GM21367 (cell line): ENCODE measurements around the gene FLNA.
"Not testable (repeated sequence)": the region's sequence is repeated elsewhere in the genome, so short reads cannot be mapped to it uniquely, and the experiment has no call there.

ENCODE experiments used
- ATAC-seq: cut with Tn5 transposase; IDR thresholded peaks from one replicate; pipeline ENCODE4 v1.9.1; 2021; ENCODE audit not compliant: unreplicated experiment

The FLNA gene

DNA sequence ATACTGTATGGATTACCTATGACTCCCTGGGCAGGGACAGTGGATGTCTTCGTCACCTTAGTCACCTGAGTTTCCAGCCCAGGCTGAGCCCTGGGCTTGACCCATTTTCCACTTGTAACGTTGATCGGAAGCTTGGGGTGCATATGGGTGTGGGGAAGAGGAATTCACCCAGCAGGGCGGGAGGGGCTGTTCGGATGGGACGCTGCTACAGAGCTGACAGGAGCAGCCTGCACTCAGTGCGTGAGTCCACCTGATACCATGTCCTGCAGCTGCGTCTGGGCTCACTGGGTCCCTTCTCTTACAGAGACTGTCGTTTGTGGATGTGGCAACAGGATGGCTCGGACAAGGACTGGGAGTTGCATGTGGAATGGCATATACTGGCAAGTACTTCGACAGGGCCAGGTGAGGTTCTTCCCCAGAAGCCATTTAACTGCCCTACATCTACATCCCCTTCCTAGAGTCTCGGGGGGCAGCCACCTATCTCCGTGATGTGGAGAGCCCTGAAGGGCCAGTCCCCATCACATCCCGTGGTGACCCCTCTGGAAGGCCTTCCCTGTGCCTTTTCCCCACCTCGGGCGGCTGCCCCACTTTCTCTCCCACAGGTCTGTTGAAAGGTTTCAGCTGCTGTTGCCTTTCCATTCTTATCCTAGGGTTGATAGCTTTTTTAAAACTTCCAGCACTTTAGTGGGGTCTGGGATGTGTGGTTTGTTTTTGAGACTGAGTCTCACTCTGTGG, 65.2 kb downstream of the FLNA start:
- ATAC-seq: no peak

DNA sequence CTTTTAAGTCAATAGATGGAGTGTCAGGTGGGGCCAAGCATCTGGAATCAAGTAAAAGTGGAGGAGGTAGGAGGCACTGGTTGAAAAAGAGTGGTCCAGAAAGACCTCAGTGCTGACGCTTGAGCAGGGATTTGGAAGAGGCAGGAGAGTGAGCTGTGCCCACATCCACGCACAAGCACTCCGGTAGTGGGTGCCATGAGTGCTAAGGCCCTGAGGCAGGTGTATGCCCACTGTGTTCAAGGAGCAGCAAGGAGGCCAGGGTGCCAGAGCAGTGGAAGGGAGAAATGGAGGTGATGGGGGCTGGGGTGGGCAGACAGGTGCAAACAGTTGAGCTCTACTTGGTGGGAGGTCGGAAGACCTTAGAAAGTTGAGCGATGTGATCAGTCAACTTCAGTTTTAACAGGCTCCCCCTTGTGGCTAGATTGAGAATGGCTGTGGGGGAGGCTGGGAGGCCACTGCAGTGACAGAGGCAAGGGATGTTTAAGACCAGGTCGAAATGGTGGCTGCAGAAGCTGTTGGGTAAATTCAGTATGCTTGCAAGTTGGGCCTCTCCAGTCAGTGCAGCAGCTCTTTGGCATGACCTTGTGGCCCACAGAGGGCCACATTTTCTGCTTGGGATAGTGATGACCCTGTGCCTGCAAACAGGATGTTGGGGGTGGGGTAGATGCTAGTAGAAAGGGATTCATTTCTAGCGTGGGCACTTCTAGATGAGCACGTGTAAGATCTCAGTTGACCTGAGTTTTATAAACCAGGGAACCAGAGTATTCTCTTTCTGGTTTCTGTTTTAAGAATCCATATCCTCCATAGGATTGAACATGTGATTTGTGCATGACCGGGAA, 66.1 kb downstream of the FLNA start:
- ATAC-seq: no peak

DNA sequence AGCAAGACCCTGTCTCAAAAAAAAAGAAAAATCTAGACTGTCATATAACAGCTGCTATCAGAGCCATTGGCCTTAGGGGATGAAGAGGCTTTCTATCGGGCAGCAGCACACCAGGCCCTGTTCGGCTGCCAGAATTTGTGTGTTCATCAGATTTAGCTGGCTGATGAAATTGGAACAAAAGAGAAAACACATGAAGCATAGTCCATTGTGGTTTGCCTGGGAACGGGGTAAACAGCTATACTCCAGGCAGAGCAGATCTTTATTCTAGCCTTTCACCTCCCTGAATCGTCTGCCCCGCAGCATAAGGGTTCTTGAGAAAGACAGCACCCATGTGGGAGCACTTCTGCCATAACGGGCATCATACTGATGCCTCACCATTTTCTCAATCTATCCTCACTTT, 67.2 kb downstream of the FLNA start:
- ATAC-seq: no peak

DNA sequence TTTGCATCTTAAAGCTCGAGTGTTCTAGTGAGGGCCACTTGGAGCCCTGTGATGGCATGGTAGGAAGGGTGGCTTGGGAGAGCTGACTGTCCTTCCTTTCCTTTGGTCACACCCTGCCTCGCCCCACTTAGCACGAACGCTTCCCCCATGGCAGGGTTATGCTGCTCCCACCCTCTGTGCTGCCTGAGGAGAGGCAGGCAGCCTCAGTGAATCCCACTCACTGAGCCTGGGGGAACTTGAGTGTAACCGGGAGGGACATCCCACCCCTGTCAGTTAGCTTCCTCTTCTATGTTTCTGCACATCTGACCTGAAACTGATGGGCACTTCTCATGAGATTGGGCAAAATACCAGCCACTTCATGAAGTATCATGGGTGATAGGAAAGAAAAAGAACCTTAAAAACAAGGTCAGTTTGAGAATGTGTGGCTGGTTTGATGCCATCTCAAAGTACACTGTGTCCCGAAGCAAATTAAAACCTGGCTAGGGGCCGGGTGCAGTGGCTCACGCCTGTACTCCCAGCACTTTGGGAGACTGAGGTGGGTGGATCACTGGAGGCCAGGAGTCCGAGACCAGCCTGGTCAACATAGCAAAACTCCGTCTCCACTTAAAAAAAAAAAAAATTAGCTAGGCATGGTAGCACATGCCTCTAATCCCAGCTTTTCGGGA, 68.8 kb downstream of the FLNA start:
- ATAC-seq: no peak

DNA sequence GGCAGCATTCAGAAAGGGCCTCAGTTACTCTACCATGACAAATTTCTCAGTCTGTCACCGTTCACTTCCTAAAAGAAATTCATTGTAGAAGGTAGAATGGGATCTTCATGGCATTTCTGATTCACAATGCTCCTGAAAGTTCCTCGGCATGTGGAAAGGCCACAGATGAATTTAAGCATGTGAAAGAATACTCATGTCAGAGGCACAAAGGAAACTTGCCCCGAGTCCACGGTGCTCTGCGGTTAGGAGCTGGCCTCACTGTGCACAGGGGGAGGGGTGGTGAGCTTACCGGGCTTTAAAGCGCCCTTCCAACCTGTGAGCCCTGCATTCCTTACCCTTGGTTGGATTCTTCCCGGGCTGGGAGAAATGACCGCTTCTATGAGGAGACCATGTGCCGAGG, 69.6 kb downstream of the FLNA start:
- no peak for ATAC-seq

DNA sequence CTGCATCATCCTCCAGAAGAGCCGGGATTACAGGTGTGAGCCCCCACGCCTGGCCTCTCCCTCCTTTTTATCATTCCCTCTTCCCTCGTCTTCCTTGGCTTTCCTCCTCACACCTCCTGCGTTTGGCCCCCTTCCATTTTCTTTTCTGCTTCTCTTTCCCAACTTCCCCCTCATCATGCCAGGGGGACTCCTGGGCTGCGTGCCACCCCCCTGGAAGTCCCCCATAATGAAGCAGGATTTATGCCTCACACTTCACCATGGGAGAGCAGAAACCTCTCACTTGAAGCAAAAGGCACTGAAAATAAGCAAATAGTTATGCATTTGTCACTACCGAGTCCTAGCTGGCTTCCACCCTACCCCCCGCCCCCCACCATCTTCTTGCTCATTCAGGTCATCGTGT, 71.0 kb downstream of the FLNA start:
- no peak for ATAC-seq

GRCh38 chrX:154302998-154303397, 71.4 kb downstream of the FLNA start:
- ATAC-seq: not testable (repeated sequence)

GRCh38 chrX:154300816-154301215, 73.6 kb downstream of the FLNA start:
- ATAC-seq: no peak
